ENCODE data around the gene IQCK.

GRCh38 chr16:19743816-19744159 is 25.7 kb downstream of the IQCK start:
- no peak for TF ChIP-seq POLR2AphosphoS5 (IDR thresholded peaks at IDR 0.05)
- TF ChIP-seq, protein P1, sequence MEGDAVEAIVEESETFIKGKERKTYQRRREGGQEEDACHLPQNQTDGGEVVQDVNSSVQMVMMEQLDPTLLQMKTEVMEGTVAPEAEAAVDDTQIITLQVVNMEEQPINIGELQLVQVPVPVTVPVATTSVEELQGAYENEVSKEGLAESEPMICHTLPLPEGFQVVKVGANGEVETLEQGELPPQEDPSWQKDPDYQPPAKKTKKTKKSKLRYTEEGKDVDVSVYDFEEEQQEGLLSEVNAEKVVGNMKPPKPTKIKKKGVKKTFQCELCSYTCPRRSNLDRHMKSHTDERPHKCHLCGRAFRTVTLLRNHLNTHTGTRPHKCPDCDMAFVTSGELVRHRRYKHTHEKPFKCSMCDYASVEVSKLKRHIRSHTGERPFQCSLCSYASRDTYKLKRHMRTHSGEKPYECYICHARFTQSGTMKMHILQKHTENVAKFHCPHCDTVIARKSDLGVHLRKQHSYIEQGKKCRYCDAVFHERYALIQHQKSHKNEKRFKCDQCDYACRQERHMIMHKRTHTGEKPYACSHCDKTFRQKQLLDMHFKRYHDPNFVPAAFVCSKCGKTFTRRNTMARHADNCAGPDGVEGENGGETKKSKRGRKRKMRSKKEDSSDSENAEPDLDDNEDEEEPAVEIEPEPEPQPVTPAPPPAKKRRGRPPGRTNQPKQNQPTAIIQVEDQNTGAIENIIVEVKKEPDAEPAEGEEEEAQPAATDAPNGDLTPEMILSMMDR (IDR thresholded peaks at IDR 0.05): no peak
- no peak for TF ChIP-seq POLR2A (IDR thresholded peaks at IDR 0.05)
